ENCODE results near the gene TANGO2. TPM values are rescaled to one million over a fixed set of nuclear protein-coding genes. Genes with fewer than 3 reads are reported as not detected.

Gene TANGO2
- total and polyA plus RNA-seq, 5 donors from 2014 or later, result 39.5 to 48.4 (median 43.2) TPM

- no peaks in the 10 kb centered on the region for H3K9me3 ChIP-seq (ENCODE audit: control insufficient read depth in 2 of 2, low read length in 2 of 2)
- no peaks in the 10 kb centered on the region for H3K27me3 Mint-ChIP-seq
- H3K27me3 ChIP-seq (ENCODE audit: control insufficient read depth, insufficient read depth, low read length), result no peaks in the 10 kb centered on the region
- no peak overlapping the region for H3K4me3 ChIP-seq (ENCODE audit: low read depth, low read length)
- peak overlapping the region in 1 of 3 donors; percentile 42 for H3K27ac Mint-ChIP-seq
- no peak for ATAC-seq (ENCODE audit: low read depth in 2 of 2)
- H3K36me3 ChIP-seq (ENCODE audit: control insufficient read depth, insufficient read depth, low read length), result peaks cover 62% of the 10 kb centered on the region
- no peak overlapping the region for H3K27ac ChIP-seq (ENCODE audit: insufficient read depth, low read length, poor library complexity, severe bottlenecking)
- H3K4me3 Mint-ChIP-seq, result peak overlapping the region in 2 of 4 donors; percentile 43 to 47
- peaks cover 53% of the 10 kb centered on the region for H3K36me3 Mint-ChIP-seq
- DNase-seq, result no peak
- H3K4me1 ChIP-seq (ENCODE audit: control insufficient read depth, insufficient read depth, low read length, poor library complexity, severe bottlenecking), result peaks cover 47% of the 10 kb centered on the region
- H3K9me3 Mint-ChIP-seq, result peaks cover 0 to 1% (median 0%) of the 10 kb centered on the region in 7 donors
- H3K4me1 Mint-ChIP-seq, result peaks cover 19 to 77% (median 53%) of the 10 kb centered on the region in 4 donors
Measured at GRCh38 chr22:20086763-20087162, 65.9 kb downstream of the TANGO2 start.

DNA sequence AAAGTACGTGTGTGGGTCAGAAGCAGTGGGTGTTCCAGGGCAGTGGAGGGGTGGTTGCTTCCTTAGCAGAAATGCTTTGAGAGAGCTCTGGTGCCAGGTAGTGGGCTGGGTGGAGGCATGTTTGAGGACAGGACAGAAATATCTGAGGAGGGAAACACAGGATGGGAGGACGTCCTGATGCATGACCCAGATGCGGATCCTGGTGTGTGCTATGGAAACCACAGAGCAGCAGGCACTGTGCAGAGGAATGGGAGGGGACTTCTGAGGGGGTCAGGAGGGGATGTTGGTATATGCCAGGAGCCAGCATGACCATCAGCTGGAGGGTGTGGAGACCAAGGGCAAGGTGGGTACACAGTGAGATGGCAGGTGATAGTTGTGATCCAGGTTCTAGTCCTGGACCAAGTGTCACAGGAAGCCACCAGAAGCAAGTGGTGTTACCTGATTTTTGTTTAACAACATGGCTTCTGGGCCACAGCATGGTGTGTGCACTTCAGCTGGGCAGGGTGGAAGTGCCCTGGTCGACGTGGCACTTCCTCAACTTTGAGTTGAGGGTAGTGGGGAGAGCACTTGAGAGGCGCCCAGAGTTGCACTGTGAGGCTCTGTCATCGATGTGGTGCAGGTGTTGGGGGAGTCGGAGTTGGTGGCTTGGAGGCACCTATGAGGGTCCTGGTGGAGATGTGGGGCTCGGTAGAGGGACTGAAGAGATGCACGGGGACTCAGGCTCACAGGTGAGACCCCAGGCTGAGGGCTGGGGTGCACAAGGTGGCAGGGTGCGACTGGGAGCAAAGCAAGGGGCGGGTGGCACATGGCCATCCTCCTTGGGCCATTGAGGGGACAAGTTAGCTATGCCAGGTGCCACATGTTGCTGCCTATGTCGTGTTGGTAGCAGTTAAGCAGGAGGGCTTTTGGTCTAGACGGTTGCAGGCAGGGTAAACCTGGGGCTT, 66.7 kb downstream of the TANGO2 start:
- Mint-ChIP-seq H3K36me3 (peaks cover 57% of the 10 kb centered on the region), H3K4me1 (peaks cover 22 to 78% (median 56%) of the 10 kb centered on the region in 4 donors), H3K27ac (peak overlapping the region in 1 of 3 donors; percentile 42), H3K9me3 (peaks cover 0 to 1% (median 0%) of the 10 kb centered on the region in 7 donors), H3K4me3 (peak overlapping the region in 1 of 4 donors; percentile 38), H3K27me3 (no peaks in the 10 kb centered on the region)
- H3K4me1 ChIP-seq (ENCODE audit: control insufficient read depth, insufficient read depth, low read length, poor library complexity, severe bottlenecking), result peaks cover 51% of the 10 kb centered on the region
- H3K27me3 ChIP-seq (ENCODE audit: control insufficient read depth, insufficient read depth, low read length), result no peaks in the 10 kb centered on the region
- DNase-seq, result no peak
- H3K36me3 ChIP-seq (ENCODE audit: control insufficient read depth, insufficient read depth, low read length), result peaks cover 69% of the 10 kb centered on the region
- no peak for ATAC-seq (ENCODE audit: low read depth in 2 of 2)
- H3K4me3 ChIP-seq (ENCODE audit: low read depth, low read length), result no peak overlapping the region
- no peaks in the 10 kb centered on the region for H3K9me3 ChIP-seq (ENCODE audit: control insufficient read depth in 2 of 2, low read length in 2 of 2)
- H3K27ac ChIP-seq (ENCODE audit: insufficient read depth, low read length, poor library complexity, severe bottlenecking), result no peak overlapping the region

GRCh38 chr22:20088263-20088648, 67.3 kb downstream of the TANGO2 start:
- Histone ChIP-seq H3K4me1 (ENCODE audit: control insufficient read depth, insufficient read depth, low read length, poor library complexity, severe bottlenecking) (peaks cover 51% of the 10 kb centered on the region), H3K27me3 (ENCODE audit: control insufficient read depth, insufficient read depth, low read length) (no peaks in the 10 kb centered on the region), H3K36me3 (ENCODE audit: control insufficient read depth, insufficient read depth, low read length) (peaks cover 70% of the 10 kb centered on the region), H3K9me3 (ENCODE audit: control insufficient read depth in 2 of 2, low read length in 2 of 2) (no peaks in the 10 kb centered on the region), H3K27ac (ENCODE audit: insufficient read depth, low read length, poor library complexity, severe bottlenecking) (no peak overlapping the region), H3K4me3 (ENCODE audit: low read depth, low read length) (no peak overlapping the region)
- Mint-ChIP-seq H3K9me3 (peaks cover 0 to 1% (median 0%) of the 10 kb centered on the region in 7 donors), H3K4me1 (peaks cover 27 to 78% (median 53%) of the 10 kb centered on the region in 4 donors), H3K27me3 (no peaks in the 10 kb centered on the region), H3K27ac (no peak overlapping the region), H3K4me3 (peak overlapping the region in 1 of 4 donors; percentile 38), H3K36me3 (peaks cover 57% of the 10 kb centered on the region)
- ATAC-seq (ENCODE audit: low read depth in 2 of 2) (no peak), DNase-seq (no peak)

DNA sequence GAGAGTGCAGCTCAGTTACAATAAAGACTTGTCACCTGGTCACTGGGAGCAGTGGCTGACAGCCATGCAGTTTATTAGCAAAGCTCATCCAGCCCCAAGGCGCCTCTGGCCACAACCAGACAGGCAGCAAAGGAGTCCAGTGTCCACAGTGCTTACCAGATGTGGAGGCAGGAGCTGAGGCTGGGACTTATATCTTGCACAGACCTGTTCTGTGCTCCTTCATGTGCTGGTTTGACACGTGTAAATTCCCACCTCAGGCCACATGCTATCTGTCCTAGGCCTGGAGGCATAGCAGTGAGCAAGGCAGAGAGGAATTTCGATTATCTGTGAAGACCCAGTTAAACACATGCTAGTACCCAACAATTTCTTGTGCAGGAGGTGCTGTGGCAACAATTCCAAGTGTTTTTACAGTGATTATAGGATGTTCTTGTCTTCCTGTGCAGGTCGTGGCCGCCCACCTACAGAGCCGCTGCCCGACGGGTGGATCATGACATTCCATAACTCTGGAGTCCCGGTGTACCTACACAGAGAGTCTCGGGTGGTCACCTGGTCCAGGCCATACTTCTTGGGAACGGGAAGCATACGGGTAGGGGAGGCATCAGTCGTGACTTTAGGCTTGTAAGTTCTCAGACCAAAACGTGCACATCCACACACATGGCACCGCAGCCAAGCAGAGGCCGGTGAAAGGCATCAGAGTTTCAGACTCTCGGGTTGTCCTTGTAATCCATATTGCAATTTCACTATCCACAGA, 68.5 kb downstream of the TANGO2 start:
- Mint-ChIP-seq H3K4me1 (peaks cover 19 to 78% (median 47%) of the 10 kb centered on the region in 4 donors), H3K9me3 (peaks cover 0 to 1% (median 0%) of the 10 kb centered on the region in 7 donors), H3K27me3 (no peaks in the 10 kb centered on the region), H3K4me3 (no peak overlapping the region), H3K27ac (peak overlapping the region in 2 of 3 donors; percentile 15 to 96), H3K36me3 (peaks cover 65% of the 10 kb centered on the region)
- no peaks in the 10 kb centered on the region for H3K9me3 ChIP-seq (ENCODE audit: control insufficient read depth in 2 of 2, low read length in 2 of 2)
- DNase-seq, result no peak
- no peak for ATAC-seq (ENCODE audit: low read depth in 2 of 2)
- no peak overlapping the region for H3K4me3 ChIP-seq (ENCODE audit: low read depth, low read length)
- H3K36me3 ChIP-seq (ENCODE audit: control insufficient read depth, insufficient read depth, low read length), result peaks cover 79% of the 10 kb centered on the region
- no peaks in the 10 kb centered on the region for H3K27me3 ChIP-seq (ENCODE audit: control insufficient read depth, insufficient read depth, low read length)
- no peak overlapping the region for H3K27ac ChIP-seq (ENCODE audit: insufficient read depth, low read length, poor library complexity, severe bottlenecking)
- peaks cover 56% of the 10 kb centered on the region for H3K4me1 ChIP-seq (ENCODE audit: control insufficient read depth, insufficient read depth, low read length, poor library complexity, severe bottlenecking)

- Histone ChIP-seq H3K9me3 (ENCODE audit: control insufficient read depth in 2 of 2, low read length in 2 of 2) (no peaks in the 10 kb centered on the region), H3K4me1 (ENCODE audit: control insufficient read depth, insufficient read depth, low read length, poor library complexity, severe bottlenecking) (peaks cover 54% of the 10 kb centered on the region), H3K4me3 (ENCODE audit: low read depth, low read length) (peak overlapping the region; percentile 26), H3K27ac (ENCODE audit: insufficient read depth, low read length, poor library complexity, severe bottlenecking) (peak overlapping the region; percentile 69), H3K36me3 (ENCODE audit: control insufficient read depth, insufficient read depth, low read length) (peaks cover 86% of the 10 kb centered on the region), H3K27me3 (ENCODE audit: control insufficient read depth, insufficient read depth, low read length) (no peaks in the 10 kb centered on the region)
- H3K4me1 Mint-ChIP-seq, result peaks cover 19 to 75% (median 45%) of the 10 kb centered on the region in 4 donors
- no peak for ATAC-seq (ENCODE audit: low read depth in 2 of 2)
- H3K4me3 Mint-ChIP-seq, result peak overlapping the region; percentile 53 to 87 (median 82)
- peaks cover 0 to 1% (median 0%) of the 10 kb centered on the region in 7 donors for H3K9me3 Mint-ChIP-seq
- DNase-seq, result peak in 1 of 3 donors; percentile 49
- H3K27ac Mint-ChIP-seq, result peak overlapping the region; percentile 95 to 96 (median 95)
- peaks cover 65% of the 10 kb centered on the region for H3K36me3 Mint-ChIP-seq
- H3K27me3 Mint-ChIP-seq, result no peaks in the 10 kb centered on the region
Measured at GRCh38 chr22:20089977-20090729, 69.2 kb downstream of the TANGO2 start.

DNA sequence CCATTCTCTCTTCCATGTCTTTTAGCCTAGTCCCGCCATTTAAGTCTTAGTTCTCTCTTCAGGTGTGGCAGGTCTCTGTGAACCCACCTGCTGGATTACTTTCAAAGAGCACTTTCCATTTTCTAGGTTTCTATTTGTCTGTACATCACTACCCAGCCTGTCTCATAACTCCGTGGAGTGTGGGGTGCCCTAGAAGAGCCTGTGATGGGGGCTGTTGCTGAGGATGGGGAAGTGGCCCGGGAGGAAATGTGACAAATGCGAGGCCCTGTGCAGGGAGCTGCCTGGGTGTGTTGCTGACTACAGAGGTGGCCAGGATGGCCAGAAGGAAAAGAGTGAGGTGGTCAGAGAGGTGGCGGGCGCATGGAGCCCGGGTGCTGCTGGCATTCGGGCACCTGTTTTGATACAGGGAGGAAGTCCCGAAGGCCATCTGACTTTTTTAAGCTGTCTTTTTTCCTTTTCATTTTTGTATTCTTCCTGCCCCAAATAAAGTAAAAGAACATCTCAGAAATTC, 69.9 kb downstream of the TANGO2 start:
- H3K9me3 Mint-ChIP-seq, result peaks cover 0 to 1% (median 0%) of the 10 kb centered on the region in 7 donors
- H3K4me1 Mint-ChIP-seq, result peaks cover 19 to 75% (median 46%) of the 10 kb centered on the region in 4 donors
- H3K27me3 Mint-ChIP-seq, result no peaks in the 10 kb centered on the region
- DNase-seq (peak in 1 of 3 donors; percentile 33), ATAC-seq (ENCODE audit: low read depth in 2 of 2) (peak in 1 of 2 donors; percentile 30)
- H3K27ac ChIP-seq (ENCODE audit: insufficient read depth, low read length, poor library complexity, severe bottlenecking), result peak overlapping the region; percentile 69
- peak overlapping the region; percentile 62 for H3K4me3 ChIP-seq (ENCODE audit: low read depth, low read length)
- H3K4me1 ChIP-seq (ENCODE audit: control insufficient read depth, insufficient read depth, low read length, poor library complexity, severe bottlenecking), result peaks cover 54% of the 10 kb centered on the region
- no peaks in the 10 kb centered on the region for H3K9me3 ChIP-seq (ENCODE audit: control insufficient read depth in 2 of 2, low read length in 2 of 2)
- H3K4me3 Mint-ChIP-seq, result peak overlapping the region; percentile 76 to 87 (median 82)
- peaks cover 64% of the 10 kb centered on the region for H3K36me3 Mint-ChIP-seq
- H3K36me3 ChIP-seq (ENCODE audit: control insufficient read depth, insufficient read depth, low read length), result peaks cover 87% of the 10 kb centered on the region
- peak overlapping the region; percentile 95 to 96 (median 95) for H3K27ac Mint-ChIP-seq
- no peaks in the 10 kb centered on the region for H3K27me3 ChIP-seq (ENCODE audit: control insufficient read depth, insufficient read depth, low read length)
